ENCODE measurements around the gene LSM10.

The LSM10 gene

DNA sequence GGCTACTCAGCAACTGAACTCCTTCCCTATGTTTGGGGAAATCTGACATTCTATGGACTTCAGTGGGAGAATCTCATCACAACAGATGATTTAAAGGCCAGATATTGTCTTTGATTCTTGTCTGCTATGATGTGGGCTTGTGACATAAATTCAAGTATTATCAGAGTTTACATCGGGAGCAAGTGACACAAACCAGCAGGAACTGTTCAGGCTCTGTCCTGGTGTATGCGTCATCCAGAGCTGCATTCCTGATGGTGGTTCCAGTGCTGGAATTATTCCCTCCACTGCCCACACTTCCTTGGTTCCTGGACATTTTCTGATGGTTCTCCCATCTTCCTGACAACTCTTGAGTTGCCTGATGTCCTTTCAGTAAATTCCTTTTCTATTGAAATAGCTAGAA is 10.8 kb upstream of the LSM10 start:
- peak; percentile 58 for DNase-seq (ENCODE audit: low read depth, low spot score)

- no peak for DNase-seq (ENCODE audit: low read depth, low spot score)
Measured at GRCh38 chr1:36406440-36406839, 8.7 kb upstream of the LSM10 start.

- no peak for DNase-seq (ENCODE audit: low read depth, low spot score)
Measured at GRCh38 chr1:36402504-36402890, 4.8 kb upstream of the LSM10 start.

GRCh38 chr1:36401602-36402503 is 4.1 kb upstream of the LSM10 start:
- no peak for DNase-seq (ENCODE audit: low read depth, low spot score)

GRCh38 chr1:36400825-36401601 is 3.3 kb upstream of the LSM10 start:
- no peak for DNase-seq (ENCODE audit: low read depth, low spot score)

DNA sequence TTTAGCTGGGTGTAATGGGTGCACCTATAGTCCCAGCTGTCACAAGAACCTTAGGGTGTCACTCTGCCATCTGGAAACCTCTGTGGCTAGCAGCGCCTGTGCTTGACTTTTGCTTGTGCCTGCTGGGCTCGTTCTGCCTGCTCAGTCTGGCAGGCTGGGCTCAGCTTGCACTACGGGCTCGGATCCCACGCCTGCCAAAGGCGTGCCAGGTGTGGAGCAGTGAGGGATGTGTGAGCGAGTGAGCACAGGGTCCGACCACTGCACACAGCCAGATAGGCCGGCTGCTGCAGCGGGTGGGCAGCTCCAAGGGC is 2.8 kb upstream of the LSM10 start:
- DNase-seq (ENCODE audit: low read depth, low spot score), result no peak

GRCh38 chr1:36398370-36398977 is 766 bp upstream of the LSM10 start:
- DNase-seq (ENCODE audit: low read depth, low spot score), result no peak

- no peak for DNase-seq (ENCODE audit: low read depth, low spot score)
Measured at GRCh38 chr1:36397083-36397377, 678 bp downstream of the LSM10 start.

- no peak for DNase-seq (ENCODE audit: low read depth, low spot score)
Measured at GRCh38 chr1:36396359-36396758, 1.3 kb downstream of the LSM10 start.

GRCh38 chr1:36393686-36394085 is 4.0 kb downstream of the LSM10 start:
- no peak for DNase-seq (ENCODE audit: low read depth, low spot score)

DNA sequence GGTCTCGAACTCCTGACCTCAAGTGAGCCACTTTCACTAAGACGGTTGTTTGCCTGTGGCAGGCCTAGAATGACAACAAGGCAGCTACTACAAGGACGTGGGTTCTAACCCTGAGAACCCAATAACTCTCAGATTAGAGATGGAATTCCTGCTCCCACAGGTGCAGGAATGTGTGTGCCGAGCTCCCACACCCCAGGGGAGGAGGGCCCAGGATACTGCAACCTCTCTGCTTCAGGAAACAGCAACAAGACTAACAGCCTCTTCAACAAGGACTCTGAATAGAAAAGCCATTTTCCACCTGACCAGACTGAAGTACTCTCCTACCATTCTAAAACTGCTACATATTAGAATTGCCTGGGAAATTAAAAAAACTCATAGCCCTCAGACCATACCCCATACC is 4.9 kb downstream of the LSM10 start:
- DNase-seq (ENCODE audit: low read depth, low spot score), result no peak

GRCh38 chr1:36391271-36391670 is 6.4 kb downstream of the LSM10 start:
- DNase-seq (ENCODE audit: low read depth, low spot score), result no peak

- no peak for DNase-seq (ENCODE audit: low read depth, low spot score)
Measured at GRCh38 chr1:36390411-36390810, 7.3 kb downstream of the LSM10 start.

GRCh38 chr1:36389999-36390398 is 7.7 kb downstream of the LSM10 start:
- DNase-seq (ENCODE audit: low read depth, low spot score), result no peak

GRCh38 chr1:36389261-36389660 is 8.4 kb downstream of the LSM10 start:
- DNase-seq (ENCODE audit: low read depth, low spot score), result no peak

GRCh38 chr1:36387141-36387949 is 10.4 kb downstream of the LSM10 start:
- DNase-seq (ENCODE audit: low read depth, low spot score), result peak; percentile 88

DNA sequence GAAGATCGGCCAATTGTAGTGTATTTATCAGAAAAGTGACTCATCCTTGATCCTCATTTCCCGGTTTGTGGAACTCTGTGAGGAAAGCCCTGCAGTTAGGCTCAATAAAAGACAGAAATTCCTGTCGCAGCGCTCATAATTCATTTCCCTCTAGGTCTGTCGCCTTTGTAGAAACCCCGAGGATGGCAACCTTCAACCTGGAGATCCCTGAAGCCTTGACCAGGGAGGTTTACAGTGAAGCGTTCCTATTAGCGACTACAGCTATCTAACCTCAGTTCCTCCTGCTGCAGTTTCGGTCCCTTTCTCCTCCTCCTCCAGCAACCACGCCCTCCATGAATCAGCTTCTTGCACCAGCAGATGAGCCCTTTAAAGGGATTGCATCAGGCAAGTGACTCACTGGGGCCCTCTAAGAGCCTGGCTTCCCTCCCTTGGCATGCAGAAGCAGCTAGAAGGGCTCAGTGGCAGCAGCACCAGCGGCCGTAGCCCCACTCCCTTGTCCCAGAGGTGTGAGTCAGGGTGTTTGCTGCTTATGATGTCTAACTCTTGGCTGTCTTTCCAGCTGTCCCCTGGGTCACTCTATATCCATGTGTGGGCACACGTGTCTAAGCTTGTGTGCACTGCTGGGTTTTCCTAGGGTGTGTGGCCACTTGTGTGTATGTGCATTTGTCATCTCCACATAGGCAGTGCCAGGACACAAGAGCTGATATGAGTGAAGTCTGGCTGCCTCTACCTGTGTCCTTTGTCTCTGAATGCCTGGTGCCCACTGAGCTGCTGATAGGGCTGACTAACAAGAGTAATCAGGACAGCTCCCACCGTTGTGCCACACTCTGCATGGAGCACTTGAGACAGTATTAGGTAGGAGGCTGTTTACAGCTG is 11.2 kb downstream of the LSM10 start:
- peak; percentile 99 for DNase-seq (ENCODE audit: low read depth, low spot score)

DNA sequence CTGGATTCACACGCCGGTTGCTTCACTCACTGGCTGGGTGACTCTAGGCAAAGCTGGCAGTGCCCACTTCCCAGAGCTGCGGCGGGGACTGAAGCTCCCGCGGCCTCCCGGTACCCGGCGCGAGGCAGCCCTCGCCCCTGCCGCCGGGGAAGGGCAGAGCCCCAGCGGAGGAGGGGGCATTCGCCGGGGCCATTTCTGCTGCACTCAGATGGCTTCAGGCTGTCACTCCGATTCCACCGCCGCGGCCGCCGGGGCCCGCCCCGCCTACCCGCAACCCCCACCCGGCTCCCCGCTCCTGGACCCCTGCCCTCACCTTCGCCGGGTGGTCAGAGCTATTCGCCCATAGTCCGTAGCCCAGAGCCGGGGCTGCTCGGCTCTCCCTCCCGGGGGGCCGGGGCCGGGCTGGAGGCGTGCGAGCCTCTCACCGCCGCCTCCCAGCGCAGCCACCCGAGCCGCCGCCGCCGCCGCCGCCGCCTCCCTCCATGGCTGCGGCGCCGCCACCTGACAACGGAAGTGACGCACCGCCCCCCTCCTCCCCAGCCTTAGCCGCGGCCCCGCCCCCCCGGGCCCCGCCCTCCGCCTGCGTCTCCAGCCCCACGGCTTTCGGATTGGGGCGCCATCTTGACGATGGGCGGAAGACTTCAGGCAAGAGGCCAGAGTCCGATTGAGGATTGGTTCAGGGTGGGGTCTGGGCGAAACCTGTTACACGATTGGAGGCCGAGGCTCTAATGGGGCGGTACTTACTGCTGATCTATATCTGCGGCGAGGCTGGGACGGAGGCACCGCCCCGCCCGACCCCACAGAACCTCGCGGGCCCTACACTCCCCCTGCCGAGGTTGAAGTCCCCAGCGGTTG is 12.1 kb downstream of the LSM10 start, which contains the start of gene STK40:
Gene STK40 (minus strand): TSS at position 515 of the 855 bp plus-strand sequence. CDS start 24,592 bp downstream, outside the sequence.
- DNase-seq (ENCODE audit: low read depth, low spot score), result peak; percentile 100

- DNase-seq (ENCODE audit: low read depth, low spot score), result peak; percentile 58
Measured at GRCh38 chr1:36384542-36385409, 12.9 kb downstream of the LSM10 start.

Data from astrocyte of the hippocampus (primary cell).